H1 (cell line): Measurements from ENCODE around the gene CXCL1. TPM values are rescaled to one million over a fixed set of nuclear protein-coding genes. Genes with fewer than 3 reads are reported as not detected.

Source experiments
- ASH2L ChIP-seq: fragments of 200-600, 300-600 bp; sonication (generic); IDR thresholded peaks from one replicate; pipeline ENCODE4 v1.7.1; 2017; ENCODE audit warnings: low read length
- HDAC6 ChIP-seq: IDR thresholded peaks from one replicate; pipeline ENCODE4 v1.7.1; 2012; ENCODE audit warnings: low read depth, mild to moderate bottlenecking, inconsistent platforms, low read length, moderate library complexity
- MAFK ChIP-seq: IDR thresholded peaks from 2 replicates; pipeline ENCODE4 v1.6.1; 2012; ENCODE audit warnings: low read depth, mild to moderate bottlenecking, improper control_type of control experiment, low read length
- PHF8 ChIP-seq: fragments of 200-600 bp; sonication (generic); conservative IDR thresholded peaks from 2 replicates; pipeline ENCODE4 v1.7.1; 2012; ENCODE audit warnings: low read depth, mild to moderate bottlenecking, inconsistent platforms, low read length, moderate library complexity
- RNF2 ChIP-seq: fragments of 200-900, 300-1000 bp; sonication (generic); IDR thresholded peaks from 2 replicates; pipeline ENCODE4 v1.7.1; 2016; ENCODE audit warnings: borderline replicate concordance, low read depth, mild to moderate bottlenecking, antibody characterized with exemption, low read length; ENCODE audit not compliant: poor library complexity, severe bottlenecking; ENCODE audit errors: missing control alignments
- SIRT6 ChIP-seq: IDR thresholded peaks from one replicate; pipeline ENCODE4 v1.7.1; 2012; ENCODE audit warnings: low read length, inconsistent platforms
- TCF12 ChIP-seq: IDR thresholded peaks from 2 replicates; pipeline ENCODE4 v1.6.1; 2011; ENCODE audit warnings: low read depth, mild to moderate bottlenecking, low read length
- polyA plus RNA-seq, 7 experiments: library from polyadenylated mRNA; depleted of rRNA in 3 of 7; stranded (reverse) in 5 of 7; unstranded in 2 of 7; fragments of >200 nt in 5 of 7; fragments of 200-250 nt in 2 of 7; gene quantifications; 1 replicate in 5 of 7; 2 replicates in 1 of 7; 4 replicates in 1 of 7; pipeline versions ENCODE4 v1.2.1 to v1.2.3, GENCODE V29; 2011 to 2013; ENCODE audit warnings: missing spikeins in 2 of 7, mixed read lengths in 2 of 7
- total RNA-seq: library from RNA; stranded (reverse); fragmentation: NEBNext Ultra II Directional; extraction: Animal tissue kit (Norgen Biotek cat#: 25700); gene quantifications from 2 replicates; pipeline ENCODE4 v1.2.1, GENCODE V29; 2021
- TF ChIP-seq, protein P1 (sequence below): fragments of 300-600 bp; sonication (generic); IDR thresholded peaks from 2 replicates; pipeline ENCODE4 v1.7.1; 2012; ENCODE audit warnings: low read length, moderate library complexity, mild to moderate bottlenecking, inconsistent platforms; ENCODE audit not compliant: insufficient replicate concordance
- TF ChIP-seq, protein P2 (sequence below): IDR thresholded peaks from 2 replicates; pipeline ENCODE4 v1.6.1; 2012; ENCODE audit warnings: inconsistent platforms

The CXCL1 gene
- total and polyA plus RNA-seq, 2 of the 8 experiments (the other 6 are each of a cell fraction or from before 2014, with no cell fraction given), result 0.77 to 0.80 TPM

DNA sequence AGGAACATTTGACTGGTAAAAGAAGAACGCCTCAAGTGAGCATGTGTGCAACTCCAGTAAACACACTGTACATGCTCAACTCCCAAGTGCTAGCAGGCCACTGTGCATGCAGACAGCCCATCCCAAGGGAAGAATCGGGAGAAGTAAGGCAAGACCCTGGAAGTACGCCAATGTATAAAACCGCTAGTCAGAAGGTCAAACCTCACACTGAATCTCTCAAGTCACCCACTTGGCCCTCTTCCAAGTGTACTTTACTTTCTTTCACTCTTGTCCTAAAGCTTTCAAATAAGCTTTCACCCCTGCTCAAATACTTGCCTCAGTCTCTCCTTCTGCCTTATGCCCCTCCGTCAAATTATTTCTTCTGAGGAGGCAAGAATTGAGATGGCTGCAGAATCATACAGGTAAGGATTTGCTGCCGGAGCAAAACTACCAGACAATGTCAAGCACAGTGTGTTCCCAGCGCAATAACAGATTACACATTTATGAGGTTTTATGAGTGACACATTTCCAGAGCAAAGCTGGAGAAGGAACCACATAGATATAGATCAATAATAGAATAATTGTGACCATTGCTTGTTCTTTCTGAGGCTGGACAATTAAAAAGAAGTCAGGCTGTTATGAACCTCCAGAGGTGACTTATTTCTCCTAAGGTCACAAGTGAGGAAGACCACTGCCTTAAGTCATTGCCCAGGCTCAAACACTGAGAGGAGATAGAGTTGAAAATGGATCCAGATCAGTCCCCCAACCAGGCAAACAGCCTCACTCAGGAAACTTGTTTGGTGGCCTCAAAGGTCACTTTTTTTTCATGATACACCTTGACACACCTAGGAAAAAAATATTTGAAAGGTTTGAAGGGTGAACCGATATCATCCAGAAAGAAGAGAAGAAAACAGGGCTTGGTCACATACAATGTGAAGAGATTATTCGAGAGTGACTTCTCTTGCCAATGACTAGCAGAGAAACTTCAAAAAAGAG is 26.3 kb downstream of the CXCL1 start (continued):
- TF ChIP-seq, protein P1, sequence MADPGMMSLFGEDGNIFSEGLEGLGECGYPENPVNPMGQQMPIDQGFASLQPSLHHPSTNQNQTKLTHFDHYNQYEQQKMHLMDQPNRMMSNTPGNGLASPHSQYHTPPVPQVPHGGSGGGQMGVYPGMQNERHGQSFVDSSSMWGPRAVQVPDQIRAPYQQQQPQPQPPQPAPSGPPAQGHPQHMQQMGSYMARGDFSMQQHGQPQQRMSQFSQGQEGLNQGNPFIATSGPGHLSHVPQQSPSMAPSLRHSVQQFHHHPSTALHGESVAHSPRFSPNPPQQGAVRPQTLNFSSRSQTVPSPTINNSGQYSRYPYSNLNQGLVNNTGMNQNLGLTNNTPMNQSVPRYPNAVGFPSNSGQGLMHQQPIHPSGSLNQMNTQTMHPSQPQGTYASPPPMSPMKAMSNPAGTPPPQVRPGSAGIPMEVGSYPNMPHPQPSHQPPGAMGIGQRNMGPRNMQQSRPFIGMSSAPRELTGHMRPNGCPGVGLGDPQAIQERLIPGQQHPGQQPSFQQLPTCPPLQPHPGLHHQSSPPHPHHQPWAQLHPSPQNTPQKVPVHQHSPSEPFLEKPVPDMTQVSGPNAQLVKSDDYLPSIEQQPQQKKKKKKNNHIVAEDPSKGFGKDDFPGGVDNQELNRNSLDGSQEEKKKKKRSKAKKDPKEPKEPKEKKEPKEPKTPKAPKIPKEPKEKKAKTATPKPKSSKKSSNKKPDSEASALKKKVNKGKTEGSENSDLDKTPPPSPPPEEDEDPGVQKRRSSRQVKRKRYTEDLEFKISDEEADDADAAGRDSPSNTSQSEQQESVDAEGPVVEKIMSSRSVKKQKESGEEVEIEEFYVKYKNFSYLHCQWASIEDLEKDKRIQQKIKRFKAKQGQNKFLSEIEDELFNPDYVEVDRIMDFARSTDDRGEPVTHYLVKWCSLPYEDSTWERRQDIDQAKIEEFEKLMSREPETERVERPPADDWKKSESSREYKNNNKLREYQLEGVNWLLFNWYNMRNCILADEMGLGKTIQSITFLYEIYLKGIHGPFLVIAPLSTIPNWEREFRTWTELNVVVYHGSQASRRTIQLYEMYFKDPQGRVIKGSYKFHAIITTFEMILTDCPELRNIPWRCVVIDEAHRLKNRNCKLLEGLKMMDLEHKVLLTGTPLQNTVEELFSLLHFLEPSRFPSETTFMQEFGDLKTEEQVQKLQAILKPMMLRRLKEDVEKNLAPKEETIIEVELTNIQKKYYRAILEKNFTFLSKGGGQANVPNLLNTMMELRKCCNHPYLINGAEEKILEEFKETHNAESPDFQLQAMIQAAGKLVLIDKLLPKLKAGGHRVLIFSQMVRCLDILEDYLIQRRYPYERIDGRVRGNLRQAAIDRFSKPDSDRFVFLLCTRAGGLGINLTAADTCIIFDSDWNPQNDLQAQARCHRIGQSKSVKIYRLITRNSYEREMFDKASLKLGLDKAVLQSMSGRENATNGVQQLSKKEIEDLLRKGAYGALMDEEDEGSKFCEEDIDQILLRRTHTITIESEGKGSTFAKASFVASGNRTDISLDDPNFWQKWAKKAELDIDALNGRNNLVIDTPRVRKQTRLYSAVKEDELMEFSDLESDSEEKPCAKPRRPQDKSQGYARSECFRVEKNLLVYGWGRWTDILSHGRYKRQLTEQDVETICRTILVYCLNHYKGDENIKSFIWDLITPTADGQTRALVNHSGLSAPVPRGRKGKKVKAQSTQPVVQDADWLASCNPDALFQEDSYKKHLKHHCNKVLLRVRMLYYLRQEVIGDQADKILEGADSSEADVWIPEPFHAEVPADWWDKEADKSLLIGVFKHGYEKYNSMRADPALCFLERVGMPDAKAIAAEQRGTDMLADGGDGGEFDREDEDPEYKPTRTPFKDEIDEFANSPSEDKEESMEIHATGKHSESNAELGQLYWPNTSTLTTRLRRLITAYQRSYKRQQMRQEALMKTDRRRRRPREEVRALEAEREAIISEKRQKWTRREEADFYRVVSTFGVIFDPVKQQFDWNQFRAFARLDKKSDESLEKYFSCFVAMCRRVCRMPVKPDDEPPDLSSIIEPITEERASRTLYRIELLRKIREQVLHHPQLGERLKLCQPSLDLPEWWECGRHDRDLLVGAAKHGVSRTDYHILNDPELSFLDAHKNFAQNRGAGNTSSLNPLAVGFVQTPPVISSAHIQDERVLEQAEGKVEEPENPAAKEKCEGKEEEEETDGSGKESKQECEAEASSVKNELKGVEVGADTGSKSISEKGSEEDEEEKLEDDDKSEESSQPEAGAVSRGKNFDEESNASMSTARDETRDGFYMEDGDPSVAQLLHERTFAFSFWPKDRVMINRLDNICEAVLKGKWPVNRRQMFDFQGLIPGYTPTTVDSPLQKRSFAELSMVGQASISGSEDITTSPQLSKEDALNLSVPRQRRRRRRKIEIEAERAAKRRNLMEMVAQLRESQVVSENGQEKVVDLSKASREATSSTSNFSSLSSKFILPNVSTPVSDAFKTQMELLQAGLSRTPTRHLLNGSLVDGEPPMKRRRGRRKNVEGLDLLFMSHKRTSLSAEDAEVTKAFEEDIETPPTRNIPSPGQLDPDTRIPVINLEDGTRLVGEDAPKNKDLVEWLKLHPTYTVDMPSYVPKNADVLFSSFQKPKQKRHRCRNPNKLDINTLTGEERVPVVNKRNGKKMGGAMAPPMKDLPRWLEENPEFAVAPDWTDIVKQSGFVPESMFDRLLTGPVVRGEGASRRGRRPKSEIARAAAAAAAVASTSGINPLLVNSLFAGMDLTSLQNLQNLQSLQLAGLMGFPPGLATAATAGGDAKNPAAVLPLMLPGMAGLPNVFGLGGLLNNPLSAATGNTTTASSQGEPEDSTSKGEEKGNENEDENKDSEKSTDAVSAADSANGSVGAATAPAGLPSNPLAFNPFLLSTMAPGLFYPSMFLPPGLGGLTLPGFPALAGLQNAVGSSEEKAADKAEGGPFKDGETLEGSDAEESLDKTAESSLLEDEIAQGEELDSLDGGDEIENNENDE, result no peak
- no peak for TF ChIP-seq SIRT6
- TF ChIP-seq ASH2L, result no peak
- no peak for TF ChIP-seq RNF2
- no peak for TF ChIP-seq PHF8
- TF ChIP-seq, protein P2, sequence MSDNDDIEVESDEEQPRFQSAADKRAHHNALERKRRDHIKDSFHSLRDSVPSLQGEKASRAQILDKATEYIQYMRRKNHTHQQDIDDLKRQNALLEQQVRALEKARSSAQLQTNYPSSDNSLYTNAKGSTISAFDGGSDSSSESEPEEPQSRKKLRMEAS, result no peak
- no peak for TF ChIP-seq HDAC6
- TF ChIP-seq TCF12, result no peak
- TF ChIP-seq MAFK, result no peak
